Ureter (tissue), 1 donor: ENCODE results near the gene HPCAL1. TPM values are rescaled to one million over a fixed set of nuclear protein-coding genes. Genes with fewer than 3 reads are reported as not detected.
A peak's percentile ranks its signal among the peaks of the same experiment; 100 is the strongest.

Source experiments
- DNase-seq: peaks from one replicate; pipeline ENCODE4 v3.0.0-alpha.2; 2020; ENCODE audit warnings: low spot score
- total RNA-seq: library from RNA; stranded (reverse); gene quantifications from one replicate; pipeline ENCODE4 v1.2.4, GENCODE V29; 2023
- donor health status: DM: yes; HTN: yes; CAD: no.

HPCAL1 gene
- total RNA-seq, 1 donor from 2014 or later = 17.5 TPM

GRCh38 chr2:10404324-10405143, 101.8 kb downstream of the HPCAL1 start:
- no peak for DNase-seq

- peak; percentile 74 for DNase-seq
Observed at GRCh38 chr2:10405448-10405847, 102.7 kb downstream of the HPCAL1 start.

GRCh38 chr2:10406016-10406415, 103.3 kb downstream of the HPCAL1 start:
- DNase-seq = no peak

- DNase-seq = no peak
Observed at GRCh38 chr2:10406491-10407188, 103.9 kb downstream of the HPCAL1 start.

GRCh38 chr2:10407432-10407831, 104.7 kb downstream of the HPCAL1 start:
- DNase-seq = no peak

- DNase-seq = peak; percentile 76
Observed at GRCh38 chr2:10407841-10408648, 105.3 kb downstream of the HPCAL1 start.

GRCh38 chr2:10408649-10409579, 106.2 kb downstream of the HPCAL1 start:
- peak; percentile 79 for DNase-seq

- DNase-seq = no peak
Observed at GRCh38 chr2:10410001-10410822, 107.5 kb downstream of the HPCAL1 start.

- DNase-seq = no peak
Observed at GRCh38 chr2:10410823-10411437, 108.2 kb downstream of the HPCAL1 start.

GRCh38 chr2:10411557-10411956, 108.9 kb downstream of the HPCAL1 start:
- no peak for DNase-seq

GRCh38 chr2:10412380-10412779, 109.7 kb downstream of the HPCAL1 start:
- DNase-seq = no peak

- no peak for DNase-seq
Observed at GRCh38 chr2:10413503-10413902, 110.8 kb downstream of the HPCAL1 start.

GRCh38 chr2:10413991-10414451, 111.3 kb downstream of the HPCAL1 start:
- DNase-seq = no peak

GRCh38 chr2:10414591-10414990, 111.9 kb downstream of the HPCAL1 start:
- DNase-seq = no peak

- DNase-seq = no peak
Observed at GRCh38 chr2:10415048-10415447, 112.3 kb downstream of the HPCAL1 start.

- DNase-seq = no peak
Observed at GRCh38 chr2:10415640-10416039, 112.9 kb downstream of the HPCAL1 start.

- no peak for DNase-seq
Observed at GRCh38 chr2:10417551-10418335, 115.0 kb downstream of the HPCAL1 start.

- no peak for DNase-seq
Observed at GRCh38 chr2:10419553-10420257, 117.0 kb downstream of the HPCAL1 start.
